Keratinocyte (primary cell): ENCODE measurements around the gene NFATC1. TPM values are rescaled to one million over a fixed set of nuclear protein-coding genes. Genes with fewer than 3 reads are reported as not detected.

Experiments
- DNase-seq: peaks from one replicate; pipeline ENCODE4 v3.0.0-alpha.2; 2011; ENCODE audit warnings: low read depth, missing footprints, low spot score
- FAIRE-seq: peaks from 2 replicates; lab custom pipeline; 2011; peaks lifted over from hg19 to GRCh38; lab: Jason Lieb, UNC
- H2AFZ ChIP-seq: 2 replicates; pipeline ENCODE4 v1.6.0; 2012; ENCODE audit warnings: low read length, control low read depth, inconsistent platforms; ENCODE audit not compliant: control insufficient read depth
- H3K27ac ChIP-seq: 2 replicates; pipeline ENCODE4 v1.5.1; 2011; ENCODE audit warnings: low read length; ENCODE audit not compliant: control insufficient read depth, insufficient read depth
- H3K27me3 ChIP-seq: 3 replicates; pipeline ENCODE4 v1.6.0; 2011; ENCODE audit warnings: low read length; ENCODE audit not compliant: control insufficient read depth, insufficient read depth; ENCODE audit errors: extremely low read depth
- H3K36me3 ChIP-seq, 2 experiments: 2 replicates in 1 of 2; 3 replicates in 1 of 2; pipeline ENCODE4 v1.5.1; 2011; ENCODE audit warnings: low read length in 2 of 2, mild to moderate bottlenecking in 1 of 2; ENCODE audit not compliant: control insufficient read depth in 2 of 2, insufficient read depth in 2 of 2; ENCODE audit errors: extremely low read depth in 1 of 2
- H3K4me1 ChIP-seq: 3 replicates; pipeline ENCODE4 v1.5.1; 2011; ENCODE audit warnings: low read length; ENCODE audit not compliant: control insufficient read depth, insufficient read depth; ENCODE audit errors: extremely low read depth
- H3K4me2 ChIP-seq: 3 replicates; pipeline ENCODE4 v1.6.0; 2011; ENCODE audit warnings: low read depth, low read length; ENCODE audit not compliant: control insufficient read depth, insufficient read depth; ENCODE audit errors: extremely low read depth
- H3K4me3 ChIP-seq, 3 experiments: fragments of 200-600 bp in 1 of 3; sonication (generic) in 1 of 3; 2 replicates in 2 of 3; 3 replicates in 1 of 3; pipeline ENCODE4 v1.5.1; 2011 to 2016; ENCODE audit warnings: low read length in 3 of 3, mild to moderate bottlenecking in 3 of 3, control low read depth in 2 of 3, inconsistent platforms in 1 of 3, low read depth in 1 of 3, mixed read lengths in 1 of 3, mixed run types in 1 of 3, moderate library complexity in 1 of 3; ENCODE audit not compliant: control insufficient read depth in 2 of 3, insufficient read depth in 2 of 3; ENCODE audit errors: extremely low read depth in 1 of 3
- H3K79me2 ChIP-seq: 2 replicates; pipeline ENCODE4 v1.6.0; 2012; ENCODE audit warnings: low read length; ENCODE audit not compliant: control insufficient read depth, insufficient read depth
- H3K9ac ChIP-seq: 3 replicates; pipeline ENCODE4 v1.6.0; 2011; ENCODE audit warnings: low read length; ENCODE audit not compliant: control insufficient read depth, insufficient read depth; ENCODE audit errors: extremely low read depth
- H3K9me1 ChIP-seq: 3 replicates; pipeline ENCODE4 v1.6.0; 2011; ENCODE audit warnings: low read length; ENCODE audit not compliant: control insufficient read depth, insufficient read depth; ENCODE audit errors: extremely low read depth
- H3K9me3 ChIP-seq: 2 replicates; pipeline ENCODE4 v1.5.1; 2012; ENCODE audit warnings: low read depth, low read length; ENCODE audit not compliant: control insufficient read depth
- H4K20me1 ChIP-seq: 3 replicates; pipeline ENCODE4 v1.6.0; 2011; ENCODE audit warnings: low read length; ENCODE audit not compliant: control insufficient read depth, insufficient read depth; ENCODE audit errors: extremely low read depth
- CTCF ChIP-seq, 3 experiments: IDR thresholded peaks in 1 of 3; conservative IDR thresholded peaks in 1 of 3; optimal IDR thresholded peaks in 1 of 3; 2 replicates in 2 of 3; 3 replicates in 1 of 3; pipeline versions ENCODE3 to v1.5.1; 2011; ENCODE audit warnings: low read length in 3 of 3, mild to moderate bottlenecking in 3 of 3, moderate library complexity in 2 of 3, control low read depth in 1 of 3, inconsistent platforms in 1 of 3; ENCODE audit not compliant: insufficient read depth in 2 of 3; ENCODE audit errors: extremely low read depth in 1 of 3
- EZH2 ChIP-seq: IDR thresholded peaks from one replicate; pipeline ENCODE4 v1.6.1; 2012; ENCODE audit warnings: inconsistent platforms, mild to moderate bottlenecking, low read length, moderate library complexity
- dilution Hi-C: fragments of 300-500 bp; cut with MboI; formaldehyde crosslinking; loops from one replicate; pipeline ENCODE4 v1.7.0; 2020; ENCODE audit warnings: low sequenced_read_pairs; ENCODE audit not compliant: extremely low pct_ligation_motif_present
- polyA plus RNA-seq, 5 experiments: library from polyadenylated mRNA; depleted of rRNA in 3 of 5; stranded (reverse) in 3 of 5; stranded (forward) in 1 of 5; unstranded in 1 of 5; fragments of >200 nt; gene quantifications; 1 replicate in 1 of 5; 2 replicates in 3 of 5; 3 replicates in 1 of 5; pipeline versions ENCODE4 v1.2.1 to v1.2.3, GENCODE V29; 2011 to 2012; ENCODE audit warnings: missing spikeins in 2 of 5, low read depth in 1 of 5, low replicate concordance in 1 of 5

Gene NFATC1
- polyA plus RNA-seq, 1 donor (not counting 4 experiments of a cell fraction or from before 2014, with no cell fraction given), result 0.77 TPM

GRCh38 chr18:79448621-79449020 lies 52.9 kb downstream of the NFATC1 start:
- TF ChIP-seq EZH2 (no peak), CTCF (optimal IDR thresholded peaks at IDR 0.05 in 1 of 3, IDR thresholded peaks at IDR 0.05 in 1 of 3, conservative IDR thresholded peaks at IDR 0.05 in 1 of 3; ENCODE audit: extremely low read depth in 1 of 3, insufficient read depth in 2 of 3, low read length in 3 of 3) (no peak)
- H3K36me3 ChIP-seq, result no peaks in the 10 kb centered on the region
- no peaks in the 10 kb centered on the region for H3K9me3 ChIP-seq
- H3K27ac ChIP-seq, result no peak overlapping the region
- H3K4me2 ChIP-seq, result no peak overlapping the region
- DNase-seq (no peak), FAIRE-seq (no peak)
- no peak overlapping the region for H3K9ac ChIP-seq
- no peaks in the 10 kb centered on the region for H4K20me1 ChIP-seq
- H3K4me1 ChIP-seq, result no peaks in the 10 kb centered on the region
- dilution Hi-C loops, result no loop called here
- no peaks in the 10 kb centered on the region for H3K9me1 ChIP-seq
- no peak overlapping the region for H3K4me3 ChIP-seq
- no peaks in the 10 kb centered on the region for H3K79me2 ChIP-seq
- H3K27me3 ChIP-seq, result no peaks in the 10 kb centered on the region
- no peak overlapping the region for H2AFZ ChIP-seq

- Histone ChIP-seq H4K20me1 (no peaks in the 10 kb centered on the region), H3K4me1 (no peaks in the 10 kb centered on the region), H2AFZ (no peak overlapping the region), H3K9me1 (no peaks in the 10 kb centered on the region), H3K4me2 (no peak overlapping the region), H3K27ac (no peak overlapping the region), H3K4me3 (no peak overlapping the region), H3K36me3 (no peaks in the 10 kb centered on the region), H3K79me2 (no peaks in the 10 kb centered on the region), H3K9me3 (no peaks in the 10 kb centered on the region), H3K27me3 (no peaks in the 10 kb centered on the region), H3K9ac (no peak overlapping the region)
- FAIRE-seq (no peak), DNase-seq (no peak)
- dilution Hi-C loops, result no loop called here
- TF ChIP-seq EZH2 (no peak), CTCF (optimal IDR thresholded peaks at IDR 0.05 in 1 of 3, IDR thresholded peaks at IDR 0.05 in 1 of 3, conservative IDR thresholded peaks at IDR 0.05 in 1 of 3; ENCODE audit: extremely low read depth in 1 of 3, insufficient read depth in 2 of 3, low read length in 3 of 3) (no peak)
Observed at GRCh38 chr18:79449551-79450288, 54.0 kb downstream of the NFATC1 start.
